Stromal cell of bone marrow (primary cell): Measurements from ENCODE around the gene ABHD15.
A peak's percentile ranks its signal among the peaks of the same experiment; 100 is the strongest.
"Not testable (repeated sequence)": the region's sequence is repeated elsewhere in the genome, so short reads cannot be mapped to it uniquely, and the experiment has no call there.

ENCODE experiments used
- DNase-seq: peaks from one replicate; pipeline ENCODE4 v3.0.0-alpha.2; 2012; ENCODE audit warnings: low read depth

The ABHD15 gene

GRCh38 chr17:29568331-29569244, 1.8 kb upstream of the ABHD15 start, which contains the start of gene TP53I13:
Gene TP53I13 (plus strand): TSS chr17:29568701. CDS start chr17:29568759, 58 bp downstream.
- DNase-seq = no peak

GRCh38 chr17:29567554-29568330, 905 bp upstream of the ABHD15 start:
- no peak for DNase-seq

GRCh38 chr17:29567304-29567553, 392 bp upstream of the ABHD15 start:
- DNase-seq = no peak

- no peak for DNase-seq
Measured at GRCh38 chr17:29565643-29566472, 979 bp downstream of the ABHD15 start.

- DNase-seq = no peak
Measured at GRCh38 chr17:29563816-29564215, 3.0 kb downstream of the ABHD15 start.

GRCh38 chr17:29562615-29563014, 4.2 kb downstream of the ABHD15 start:
- DNase-seq = no peak

- DNase-seq = no peak
Measured at GRCh38 chr17:29561554-29562517, 5.0 kb downstream of the ABHD15 start.

GRCh38 chr17:29560316-29560715, 6.5 kb downstream of the ABHD15 start:
- DNase-seq = no peak

GRCh38 chr17:29559640-29560039, 7.2 kb downstream of the ABHD15 start:
- no peak for DNase-seq

- not testable (repeated sequence) for DNase-seq
Measured at GRCh38 chr17:29558139-29558538, 8.7 kb downstream of the ABHD15 start.

GRCh38 chr17:29557739-29558116, 9.1 kb downstream of the ABHD15 start:
- no peak for DNase-seq

- no peak for DNase-seq
Measured at GRCh38 chr17:29557085-29557738, 9.6 kb downstream of the ABHD15 start.

GRCh38 chr17:29555840-29556239, 11.0 kb downstream of the ABHD15 start:
- DNase-seq = no peak

GRCh38 chr17:29549177-29549923, 17.5 kb downstream of the ABHD15 start:
- peak; percentile 13 for DNase-seq

- DNase-seq = no peak
Measured at GRCh38 chr17:29546830-29547229, 20.0 kb downstream of the ABHD15 start.

GRCh38 chr17:29546085-29546484, 20.8 kb downstream of the ABHD15 start:
- no peak for DNase-seq

- DNase-seq = no peak
Measured at GRCh38 chr17:29544066-29544465, 22.8 kb downstream of the ABHD15 start.

- no peak for DNase-seq
Measured at GRCh38 chr17:29533976-29534375, 32.9 kb downstream of the ABHD15 start.

GRCh38 chr17:29526322-29526721, 40.5 kb downstream of the ABHD15 start:
- no peak for DNase-seq

- DNase-seq = no peak
Measured at GRCh38 chr17:29524692-29525091, 42.1 kb downstream of the ABHD15 start.
